GM21825 (cell line): Measurements from ENCODE around the gene RUVBL2.
"Not testable (repeated sequence)": the region's sequence is repeated elsewhere in the genome, so short reads cannot be mapped to it uniquely, and the experiment has no call there.

Experiments
- ATAC-seq: cut with Tn5 transposase; IDR thresholded peaks from one replicate; pipeline ENCODE4 v1.9.1; 2021; ENCODE audit warnings: mild to moderate bottlenecking, moderate library complexity; ENCODE audit not compliant: unreplicated experiment

Gene RUVBL2

GRCh38 chr19:49016067-49016839, 22.6 kb downstream of the RUVBL2 start:
- no peak for ATAC-seq

- ATAC-seq: no peak
These were observed 23.5 kb downstream of the RUVBL2 start, which contains the start of gene LHB for GRCh38 chr19:49017041-49017665. LHB (minus strand) TSS chr19:49017091; CDS start chr19:49017081, 10 bp downstream.

DNA sequence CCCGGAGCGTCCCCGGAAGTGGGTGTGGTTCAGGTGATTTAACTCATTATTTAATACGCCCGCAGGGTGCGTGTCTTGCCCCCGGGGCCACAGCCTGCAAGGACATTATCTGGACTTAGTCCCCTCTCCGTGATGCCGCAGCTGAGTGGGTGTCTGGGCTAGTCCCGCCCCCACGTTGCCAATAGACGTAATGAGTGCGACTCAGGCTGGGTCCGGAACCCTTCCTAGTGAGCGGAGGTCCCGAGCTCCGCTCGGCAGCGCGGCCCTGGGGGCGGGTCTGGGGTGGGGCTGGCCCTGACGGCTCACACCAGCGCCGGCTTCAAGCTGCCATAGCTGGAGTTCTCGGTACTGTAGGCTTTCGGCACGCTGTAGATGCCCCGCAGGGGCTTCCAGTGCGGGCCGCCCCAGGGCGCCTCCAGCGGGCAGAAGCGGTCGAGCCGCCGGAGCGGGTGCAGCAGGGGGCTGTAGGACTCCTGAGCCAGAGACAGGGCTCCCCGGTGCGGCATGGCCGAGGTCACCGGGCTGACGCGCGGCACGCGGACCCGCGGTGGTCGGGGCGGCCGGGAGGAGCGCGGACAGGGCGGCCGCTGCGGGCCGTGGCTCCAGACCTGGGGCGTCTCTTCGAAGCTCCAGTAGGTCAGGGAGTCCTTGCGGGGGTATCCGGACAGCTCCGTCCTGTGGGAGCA, 24.1 kb downstream of the RUVBL2 start:
- peak; percentile 38 for ATAC-seq

- ATAC-seq: not testable (repeated sequence)
These were observed 24.9 kb downstream of the RUVBL2 start for GRCh38 chr19:49018388-49019241.

DNA sequence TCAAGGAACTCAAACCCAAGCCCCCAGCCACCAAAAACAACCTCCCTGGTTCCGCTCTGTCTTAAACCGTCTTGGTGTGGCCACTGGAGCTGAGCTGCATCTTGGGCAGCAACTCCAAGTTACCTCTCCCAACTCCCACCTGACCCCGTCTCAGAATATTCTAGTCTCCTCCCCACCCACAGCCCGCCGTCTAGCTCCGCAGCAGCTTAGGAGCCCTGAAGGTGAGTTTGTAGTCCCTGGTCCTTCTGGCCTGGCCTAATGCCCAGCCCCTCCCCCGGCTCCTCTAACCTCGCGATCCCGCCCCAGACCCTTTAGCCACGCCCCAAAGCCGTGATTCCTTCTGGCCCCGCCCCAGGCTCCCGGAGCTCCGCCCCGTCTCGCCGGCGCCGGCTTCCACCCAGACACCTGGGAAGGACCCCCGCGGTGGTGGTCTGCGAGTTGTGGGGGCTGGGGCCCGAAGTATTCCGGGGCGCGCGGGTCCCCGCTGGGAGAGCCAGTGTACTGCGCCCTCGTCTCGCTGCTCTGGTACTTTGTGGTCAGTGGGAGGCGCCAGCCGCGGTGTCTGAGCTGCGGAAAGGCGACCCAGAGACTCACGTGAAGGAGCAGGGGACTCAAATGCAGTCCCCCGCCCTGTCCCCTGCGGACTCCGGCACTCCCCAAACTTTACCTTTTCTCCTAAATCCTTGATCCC, 25.7 kb downstream of the RUVBL2 start:
- ATAC-seq: no peak

DNA sequence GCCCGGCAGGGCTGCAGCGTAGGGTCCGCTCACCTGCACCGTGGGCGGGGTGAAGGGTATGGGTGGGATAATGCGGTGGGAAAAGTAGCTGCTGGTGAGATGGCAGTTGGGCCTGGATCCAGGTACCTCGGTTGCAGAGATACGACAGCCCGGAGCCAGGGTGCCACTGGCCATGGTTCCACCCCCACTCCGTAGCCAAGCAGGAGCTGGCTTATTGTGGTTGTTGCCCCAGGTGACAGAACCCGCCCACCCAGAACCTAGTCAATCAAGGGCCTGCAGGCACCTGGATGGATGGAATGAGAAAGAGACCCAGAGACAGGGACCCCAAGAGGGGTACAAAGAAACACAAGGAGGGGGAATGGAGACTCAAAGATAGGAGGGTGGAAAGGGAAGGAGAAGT, 26.7 kb downstream of the RUVBL2 start:
- ATAC-seq: no peak

- no peak for ATAC-seq
These were observed 27.5 kb downstream of the RUVBL2 start for GRCh38 chr19:49020931-49021895.

DNA sequence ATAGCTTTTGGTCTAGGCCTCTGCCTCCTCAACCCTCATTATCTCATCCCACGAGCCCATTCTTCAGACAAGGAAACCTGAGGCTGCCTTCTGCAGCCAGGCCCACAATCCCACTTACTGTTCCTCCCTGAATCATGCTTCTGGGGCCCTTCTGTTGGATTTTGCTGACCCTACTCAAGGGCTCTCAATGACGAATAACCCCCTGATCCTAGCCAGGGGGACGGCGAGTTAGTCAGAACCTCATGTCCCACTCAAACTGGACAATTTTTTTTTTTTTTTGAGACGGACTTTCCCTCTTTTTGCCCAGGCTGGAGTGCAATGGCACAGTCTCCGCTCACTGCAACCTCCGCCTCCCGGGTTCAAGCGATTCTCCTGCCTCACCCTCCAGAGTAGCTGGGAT, 28.4 kb downstream of the RUVBL2 start:
- ATAC-seq: no peak

DNA sequence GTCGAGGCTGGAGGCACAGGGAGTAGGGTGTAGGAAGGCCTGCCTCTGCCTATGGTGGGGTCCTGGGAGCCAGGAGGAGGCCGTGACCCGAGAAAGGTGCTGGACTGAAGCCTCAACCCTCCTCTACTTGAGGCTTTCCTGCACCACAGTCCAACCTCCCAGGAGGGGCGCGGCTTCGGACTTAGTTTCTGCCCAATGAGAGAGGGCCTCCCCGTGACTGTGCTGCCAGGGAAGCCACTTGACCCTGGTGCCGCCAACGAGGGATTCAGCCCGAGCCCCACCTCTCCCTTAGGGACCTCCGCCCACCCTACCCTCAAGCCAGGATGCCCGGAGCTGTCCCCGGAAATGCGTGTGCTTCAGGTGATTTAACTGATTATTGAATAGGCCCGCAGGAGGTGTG, 30.5 kb downstream of the RUVBL2 start, which contains the start of gene CGB3:
TSS of gene CGB3 (minus strand) at position 101 of the 400 bp plus-strand sequence. CDS start 362 bp downstream, outside the sequence.
- not testable (repeated sequence) for ATAC-seq

DNA sequence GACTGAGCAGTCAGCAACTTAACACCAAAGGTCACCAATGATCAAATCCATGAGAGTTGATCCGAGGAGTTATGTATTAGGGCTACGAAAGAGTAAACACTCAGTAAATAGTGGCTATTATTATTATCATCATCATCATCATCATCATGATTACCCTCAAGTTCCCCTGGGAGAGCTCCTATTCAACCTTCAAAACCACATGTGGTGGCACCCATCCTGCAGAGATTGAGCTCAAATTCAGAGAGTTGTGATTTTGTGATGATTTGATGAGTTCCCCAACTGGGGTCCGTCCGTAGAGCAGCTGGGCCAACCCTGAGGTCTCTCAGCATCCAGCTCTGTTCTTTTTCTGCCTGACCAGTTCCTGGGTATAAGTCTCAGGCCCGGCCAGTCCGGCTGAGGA, 31.4 kb downstream of the RUVBL2 start:
- not testable (repeated sequence) for ATAC-seq

GRCh38 chr19:49025599-49025998, 31.9 kb downstream of the RUVBL2 start:
- not testable (repeated sequence) for ATAC-seq

DNA sequence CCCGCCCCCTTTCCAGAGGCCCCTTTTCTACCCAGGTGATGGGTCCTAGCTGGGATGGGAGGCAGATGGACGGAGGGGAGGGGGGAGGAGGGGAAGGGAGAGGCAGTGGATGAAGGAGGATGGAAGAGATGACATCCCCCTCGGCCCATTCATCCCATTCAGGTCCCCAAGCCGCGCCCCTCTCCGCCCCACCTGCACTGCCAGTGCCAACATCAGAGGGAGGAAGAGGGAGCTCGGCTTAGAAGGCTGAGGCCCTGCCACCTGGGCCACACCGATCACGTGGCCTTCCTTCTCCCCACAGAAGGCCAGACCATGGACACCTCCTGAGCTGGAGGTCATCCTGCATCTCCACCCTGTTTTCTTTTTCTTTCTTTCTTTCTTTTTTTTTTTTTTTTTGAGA, 35.0 kb downstream of the RUVBL2 start:
- ATAC-seq: not testable (repeated sequence)

- not testable (repeated sequence) for ATAC-seq
These were observed 36.1 kb downstream of the RUVBL2 start for GRCh38 chr19:49029749-49030148.

- not testable (repeated sequence) for ATAC-seq
These were observed 36.6 kb downstream of the RUVBL2 start for GRCh38 chr19:49030323-49030722.

- ATAC-seq: not testable (repeated sequence)
These were observed 38.1 kb downstream of the RUVBL2 start, which contains the start of gene CGB2 for GRCh38 chr19:49031642-49032301. CGB2 (plus strand) TSS chr19:49031890; CDS start chr19:49032096, 206 bp downstream.

- not testable (repeated sequence) for ATAC-seq
These were observed 43.1 kb downstream of the RUVBL2 start, which contains the start of gene CGB1 for GRCh38 chr19:49036815-49037214. CGB1 (minus strand) TSS chr19:49036895; CDS start chr19:49036711, 184 bp downstream.

DNA sequence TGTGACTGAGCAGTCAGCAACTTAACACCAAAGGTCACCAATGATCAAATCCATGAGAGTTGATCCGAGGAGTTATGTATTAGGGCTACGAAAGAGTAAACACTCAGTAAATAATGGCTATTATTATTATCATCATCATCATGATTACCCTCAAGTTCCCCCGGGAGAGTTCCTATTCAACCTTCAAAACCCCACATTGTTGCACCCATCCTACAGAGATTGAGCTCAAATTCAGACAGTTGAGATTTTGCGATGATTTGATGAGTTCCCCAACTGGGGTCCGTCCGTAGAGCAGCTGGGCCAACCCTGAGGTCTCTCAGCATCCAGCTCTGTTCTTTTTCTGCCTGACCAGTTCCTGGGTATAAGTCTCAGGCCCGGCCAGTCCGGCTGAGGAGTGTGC, 44.4 kb downstream of the RUVBL2 start:
- ATAC-seq: not testable (repeated sequence)
